ENCODE data around the gene PRPSAP1.

The PRPSAP1 gene

DNA sequence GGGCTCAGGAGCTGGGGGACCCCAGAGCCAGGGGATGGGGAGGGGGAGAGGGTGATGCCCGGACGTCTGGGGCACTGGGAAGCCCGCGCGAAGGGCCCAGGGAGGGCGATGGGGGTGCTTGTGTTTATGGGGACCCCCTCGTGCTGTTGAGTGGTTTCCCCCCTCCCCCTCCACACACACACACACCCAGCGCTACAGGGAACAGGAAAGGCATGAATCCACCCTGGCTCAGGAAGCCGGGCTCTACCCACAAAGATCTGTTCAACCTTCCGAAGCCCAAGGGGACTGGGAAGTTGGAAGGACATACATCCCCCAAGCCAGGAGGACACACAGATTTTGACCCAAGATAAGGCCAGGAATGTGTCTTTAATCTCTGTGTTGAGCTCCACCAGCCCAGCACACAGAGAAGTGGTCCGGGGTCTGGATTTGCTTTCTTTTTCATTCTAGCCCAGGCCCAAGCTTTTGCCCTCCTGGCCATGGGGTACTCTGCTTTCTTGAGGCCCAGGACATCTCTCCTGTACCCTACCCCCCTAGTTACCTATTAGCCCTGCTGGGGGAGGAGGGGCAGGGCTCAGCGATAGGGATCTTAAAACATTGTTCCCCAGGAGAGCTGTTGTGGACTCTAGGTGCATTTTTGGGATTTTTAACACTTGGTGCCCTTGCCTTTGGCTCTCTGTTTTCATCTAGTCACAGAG, 87.3 kb downstream of the PRPSAP1 start (continued):
- no peak for TF ChIP-seq ZNF518A (tag by site-specific recombination; conservative IDR thresholded peaks at IDR 0.05; ENCODE audit: low read depth)
- TF ChIP-seq PRDM1 (tag by site-specific recombination; IDR thresholded peaks at IDR 0.05) = no peak
- no peak for TF ChIP-seq ZNF280D (tag by site-specific recombination; IDR thresholded peaks at IDR 0.05)
- TF ChIP-seq, protein P1, sequence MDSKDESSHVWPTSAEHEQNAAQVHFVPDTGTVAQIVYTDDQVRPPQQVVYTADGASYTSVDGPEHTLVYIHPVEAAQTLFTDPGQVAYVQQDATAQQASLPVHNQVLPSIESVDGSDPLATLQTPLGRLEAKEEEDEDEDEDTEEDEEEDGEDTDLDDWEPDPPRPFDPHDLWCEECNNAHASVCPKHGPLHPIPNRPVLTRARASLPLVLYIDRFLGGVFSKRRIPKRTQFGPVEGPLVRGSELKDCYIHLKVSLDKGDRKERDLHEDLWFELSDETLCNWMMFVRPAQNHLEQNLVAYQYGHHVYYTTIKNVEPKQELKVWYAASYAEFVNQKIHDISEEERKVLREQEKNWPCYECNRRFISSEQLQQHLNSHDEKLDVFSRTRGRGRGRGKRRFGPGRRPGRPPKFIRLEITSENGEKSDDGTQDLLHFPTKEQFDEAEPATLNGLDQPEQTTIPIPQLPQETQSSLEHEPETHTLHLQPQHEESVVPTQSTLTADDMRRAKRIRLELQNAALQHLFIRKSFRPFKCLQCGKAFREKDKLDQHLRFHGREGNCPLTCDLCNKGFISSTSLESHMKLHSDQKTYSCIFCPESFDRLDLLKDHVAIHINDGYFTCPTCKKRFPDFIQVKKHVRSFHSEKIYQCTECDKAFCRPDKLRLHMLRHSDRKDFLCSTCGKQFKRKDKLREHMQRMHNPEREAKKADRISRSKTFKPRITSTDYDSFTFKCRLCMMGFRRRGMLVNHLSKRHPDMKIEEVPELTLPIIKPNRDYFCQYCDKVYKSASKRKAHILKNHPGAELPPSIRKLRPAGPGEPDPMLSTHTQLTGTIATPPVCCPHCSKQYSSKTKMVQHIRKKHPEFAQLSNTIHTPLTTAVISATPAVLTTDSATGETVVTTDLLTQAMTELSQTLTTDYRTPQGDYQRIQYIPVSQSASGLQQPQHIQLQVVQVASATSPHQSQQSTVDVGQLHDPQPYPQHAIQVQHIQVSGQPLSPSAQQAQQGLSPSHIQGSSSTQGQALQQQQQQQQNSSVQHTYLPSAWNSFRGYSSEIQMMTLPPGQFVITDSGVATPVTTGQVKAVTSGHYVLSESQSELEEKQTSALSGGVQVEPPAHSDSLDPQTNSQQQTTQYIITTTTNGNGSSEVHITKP (tag by site-specific recombination; IDR thresholded peaks at IDR 0.05) = peak; percentile 96
- no peak for TF ChIP-seq ZNF777 (tag by site-specific recombination; IDR thresholded peaks at IDR 0.05; ENCODE audit: borderline replicate concordance)
- no peak for TF ChIP-seq ZNF121 (tag by site-specific recombination; IDR thresholded peaks at IDR 0.05)
- no peak for TF ChIP-seq ZNF561 (tag by site-specific recombination; IDR thresholded peaks at IDR 0.05; ENCODE audit: borderline replicate concordance)
- TF ChIP-seq GLIS1 (tag by site-specific recombination; IDR thresholded peaks at IDR 0.05) = peak; percentile 32; the same call in 1 of the 2 replicates

DNA sequence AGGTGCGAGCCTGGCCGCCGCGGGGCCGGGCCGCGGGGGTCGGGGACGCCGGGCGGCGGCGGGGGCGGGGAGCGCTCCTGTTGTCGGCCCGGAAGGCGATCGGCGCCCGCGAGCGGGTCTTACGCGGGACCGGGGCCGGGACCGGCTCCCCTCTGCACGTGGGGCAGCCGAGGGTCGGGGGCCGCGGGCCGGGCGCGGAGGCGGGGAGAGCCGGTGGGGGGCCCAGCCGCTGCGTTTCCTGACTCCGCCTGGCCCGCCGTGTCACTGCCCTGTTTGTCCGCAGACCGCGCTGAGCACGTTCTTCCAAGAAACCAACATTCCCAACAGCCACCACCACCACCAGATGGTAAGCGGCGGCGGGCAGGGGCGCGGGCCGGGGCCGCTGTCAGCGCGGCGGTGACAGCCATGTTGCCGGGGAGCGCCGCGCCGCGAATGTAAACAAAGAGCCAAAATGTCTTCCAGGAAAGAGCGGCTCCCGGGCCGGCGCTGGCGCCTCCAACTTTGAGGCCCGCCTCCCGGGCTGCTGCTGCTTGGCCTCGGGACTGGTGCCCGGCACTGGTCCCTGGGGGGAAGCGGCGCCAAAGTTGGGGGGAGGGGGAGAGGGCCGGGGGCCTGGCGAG, 88.0 kb downstream of the PRPSAP1 start:
- Histone ChIP-seq H3K9me3 (ENCODE audit: control insufficient read depth, insufficient read depth, low read depth, low read length) (no peaks in the 10 kb centered on the region), H3K4me3 (ENCODE audit: low read depth, low read length) (peak overlapping the region; percentile 89), H3K27ac (ENCODE audit: extremely low read depth, low read depth, low read length) (peak overlapping the region; percentile 81), H3K36me3 (ENCODE audit: control insufficient read depth in 2 of 2, insufficient read depth in 1 of 2, low read length in 2 of 2) (peaks cover 5 to 19% of the 10 kb centered on the region in 2 experiments; a peak in 2 of 3 replicates), H3K4me1 (ENCODE audit: control insufficient read depth, insufficient read depth, low read length) (no peaks in the 10 kb centered on the region; the same call in 1 of the 2 replicates)
- ChIA-PET POLR2A (interaction anchor here (0.6 to 1.7 kb wide), 13 partner anchors 9 to 410 kb away, joined by 3 to 17 read pairs (median 5); partner anchors contain the start of genes PRPSAP1, RNF157, WBP2 and ZACN), CTCF (interaction anchor here (0.7 to 6.4 kb wide), 8 partner anchors 9 to 160 kb away, joined by 3 to 52 read pairs (median 4); no protein-coding TSS in a partner anchor)
- TF ChIP-seq BCL11B (tag by site-specific recombination; IDR thresholded peaks at IDR 0.05; ENCODE audit: low read depth) (no peak), ZNF670 (tag by site-specific recombination; IDR thresholded peaks at IDR 0.05; ENCODE audit: low read depth) (no peak), ZNF76 (tag by site-specific recombination; IDR thresholded peaks at IDR 0.05; ENCODE audit: borderline replicate concordance, low read depth) (peak; percentile 49; the same call in 1 of the 2 replicates), ZNF660 (tag by site-specific recombination; IDR thresholded peaks at IDR 0.05) (peak; percentile 70), ZBTB7A (tag by site-specific recombination; IDR thresholded peaks at IDR 0.05; ENCODE audit: low read depth) (no peak), ZNF658 (tag by site-specific recombination; IDR thresholded peaks at IDR 0.05) (no peak), ZNF121 (tag by site-specific recombination; IDR thresholded peaks at IDR 0.05) (no peak), ZNF624 (tag by site-specific recombination; IDR thresholded peaks at IDR 0.05) (no peak), ZNF621 (tag by site-specific recombination; IDR thresholded peaks at IDR 0.05) (no peak), ZNF335 (tag by site-specific recombination; conservative IDR thresholded peaks at IDR 0.05) (peak; percentile 48; the same call in 1 of the 2 replicates), ZNF791 (tag by site-specific recombination; IDR thresholded peaks at IDR 0.05) (no peak), ZNF610 (tag by site-specific recombination; IDR thresholded peaks at IDR 0.05; ENCODE audit: borderline replicate concordance) (peak; percentile 43; the same call in 1 of the 2 replicates)
- TF ChIP-seq, protein P2, sequence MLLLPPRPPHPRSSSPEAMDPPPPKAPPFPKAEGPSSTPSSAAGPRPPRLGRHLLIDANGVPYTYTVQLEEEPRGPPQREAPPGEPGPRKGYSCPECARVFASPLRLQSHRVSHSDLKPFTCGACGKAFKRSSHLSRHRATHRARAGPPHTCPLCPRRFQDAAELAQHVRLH (tag by site-specific recombination; IDR thresholded peaks at IDR 0.05) = no peak
- TF ChIP-seq, protein P3, sequence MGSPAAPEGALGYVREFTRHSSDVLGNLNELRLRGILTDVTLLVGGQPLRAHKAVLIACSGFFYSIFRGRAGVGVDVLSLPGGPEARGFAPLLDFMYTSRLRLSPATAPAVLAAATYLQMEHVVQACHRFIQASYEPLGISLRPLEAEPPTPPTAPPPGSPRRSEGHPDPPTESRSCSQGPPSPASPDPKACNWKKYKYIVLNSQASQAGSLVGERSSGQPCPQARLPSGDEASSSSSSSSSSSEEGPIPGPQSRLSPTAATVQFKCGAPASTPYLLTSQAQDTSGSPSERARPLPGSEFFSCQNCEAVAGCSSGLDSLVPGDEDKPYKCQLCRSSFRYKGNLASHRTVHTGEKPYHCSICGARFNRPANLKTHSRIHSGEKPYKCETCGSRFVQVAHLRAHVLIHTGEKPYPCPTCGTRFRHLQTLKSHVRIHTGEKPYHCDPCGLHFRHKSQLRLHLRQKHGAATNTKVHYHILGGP (tag by site-specific recombination; IDR thresholded peaks at IDR 0.05) = no peak

All from HEK293 (cell line).